Keratinocyte (primary cell): ENCODE measurements around the gene UMAD1.

Experiments used
- EZH2 ChIP-seq: IDR thresholded peaks from one replicate; pipeline ENCODE4 v1.6.1; 2012; ENCODE audit warnings: inconsistent platforms, mild to moderate bottlenecking, low read length, moderate library complexity
- TF ChIP-seq, protein P1 (sequence below), 3 experiments: IDR thresholded peaks in 1 of 3; conservative IDR thresholded peaks in 1 of 3; optimal IDR thresholded peaks in 1 of 3; 2 replicates in 2 of 3; 3 replicates in 1 of 3; pipeline versions ENCODE3 to v1.5.1; 2011; ENCODE audit warnings: low read length in 3 of 3, mild to moderate bottlenecking in 3 of 3, moderate library complexity in 2 of 3, control low read depth in 1 of 3, inconsistent platforms in 1 of 3; ENCODE audit not compliant: insufficient read depth in 2 of 3; ENCODE audit errors: extremely low read depth in 1 of 3

DNA sequence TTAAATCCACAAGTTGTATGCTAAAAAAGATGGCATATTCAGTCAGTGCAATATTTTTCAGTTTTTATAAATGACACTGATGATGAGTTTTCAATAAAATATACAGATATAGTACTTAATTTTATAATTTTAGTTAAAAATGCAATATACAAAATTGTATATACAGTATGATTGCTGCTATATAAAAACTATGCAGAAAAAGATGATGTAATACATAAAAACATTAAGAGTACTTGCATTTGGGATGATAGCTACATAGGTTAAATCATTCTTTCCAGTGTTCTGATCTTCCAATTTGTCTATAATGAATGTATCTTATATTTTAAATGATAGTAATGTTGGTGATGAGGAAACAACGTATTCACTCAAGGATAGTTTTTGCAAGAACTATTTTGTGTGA lies 169.8 kb downstream of the UMAD1 start:
- TF ChIP-seq, protein P1, sequence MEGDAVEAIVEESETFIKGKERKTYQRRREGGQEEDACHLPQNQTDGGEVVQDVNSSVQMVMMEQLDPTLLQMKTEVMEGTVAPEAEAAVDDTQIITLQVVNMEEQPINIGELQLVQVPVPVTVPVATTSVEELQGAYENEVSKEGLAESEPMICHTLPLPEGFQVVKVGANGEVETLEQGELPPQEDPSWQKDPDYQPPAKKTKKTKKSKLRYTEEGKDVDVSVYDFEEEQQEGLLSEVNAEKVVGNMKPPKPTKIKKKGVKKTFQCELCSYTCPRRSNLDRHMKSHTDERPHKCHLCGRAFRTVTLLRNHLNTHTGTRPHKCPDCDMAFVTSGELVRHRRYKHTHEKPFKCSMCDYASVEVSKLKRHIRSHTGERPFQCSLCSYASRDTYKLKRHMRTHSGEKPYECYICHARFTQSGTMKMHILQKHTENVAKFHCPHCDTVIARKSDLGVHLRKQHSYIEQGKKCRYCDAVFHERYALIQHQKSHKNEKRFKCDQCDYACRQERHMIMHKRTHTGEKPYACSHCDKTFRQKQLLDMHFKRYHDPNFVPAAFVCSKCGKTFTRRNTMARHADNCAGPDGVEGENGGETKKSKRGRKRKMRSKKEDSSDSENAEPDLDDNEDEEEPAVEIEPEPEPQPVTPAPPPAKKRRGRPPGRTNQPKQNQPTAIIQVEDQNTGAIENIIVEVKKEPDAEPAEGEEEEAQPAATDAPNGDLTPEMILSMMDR (optimal IDR thresholded peaks at IDR 0.05 in 1 of 3, IDR thresholded peaks at IDR 0.05 in 1 of 3, conservative IDR thresholded peaks at IDR 0.05 in 1 of 3; ENCODE audit: extremely low read depth in 1 of 3, insufficient read depth in 2 of 3, low read length in 3 of 3) = no peak
- no peak for TF ChIP-seq EZH2
